CD4-positive, alpha-beta T cell treated with Interferon gamma for 1 hour (primary cell): ENCODE measurements around the gene NTHL1.
"Not testable (repeated sequence)": the region's sequence is repeated elsewhere in the genome, so short reads cannot be mapped to it uniquely, and the experiment has no call there.

ENCODE experiments used
- DNase-seq: peaks from one replicate; pipeline ENCODE4 v3.0.0-alpha.2; 2020

The NTHL1 gene

GRCh38 chr16:2027024-2028010 lies 20.3 kb downstream of the NTHL1 start:
- DNase-seq = peak; percentile 26

- DNase-seq = no peak
Observed at GRCh38 chr16:2026461-2027023, 21.1 kb downstream of the NTHL1 start, which contains the start of gene NHERF2. TSS of gene NHERF2 (plus strand) at chr16:2026902. CDS start at chr16:2027006, 104 bp downstream.

DNA sequence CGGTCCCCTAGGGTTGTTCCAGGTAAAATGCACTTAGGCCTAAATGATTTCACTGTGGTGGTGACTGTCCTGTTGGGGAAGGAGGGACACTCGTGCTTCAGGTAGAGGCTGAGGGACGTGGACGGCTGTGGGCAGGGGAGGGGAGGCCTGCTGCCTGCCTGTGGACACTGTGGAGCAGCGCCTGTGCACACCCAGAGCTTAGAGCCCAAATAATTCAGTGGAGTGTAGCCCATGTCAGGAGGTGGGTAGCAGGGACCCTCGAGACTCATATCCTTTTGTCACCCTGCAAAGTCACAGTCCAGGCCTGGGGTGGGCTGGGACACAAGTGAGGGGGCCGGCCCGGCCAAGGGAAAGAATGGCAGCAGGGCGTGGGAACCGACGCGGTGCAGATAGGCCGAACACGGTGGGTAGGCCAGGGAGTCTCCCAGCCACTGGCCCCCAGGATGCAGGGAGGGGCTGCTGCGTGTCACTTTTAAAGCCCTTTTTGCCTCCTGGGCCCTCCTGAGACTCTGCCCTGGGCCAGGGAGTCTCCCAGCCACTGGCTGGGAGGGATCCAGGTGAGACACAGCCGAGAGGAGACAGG lies 21.7 kb downstream of the NTHL1 start:
- DNase-seq = no peak

DNA sequence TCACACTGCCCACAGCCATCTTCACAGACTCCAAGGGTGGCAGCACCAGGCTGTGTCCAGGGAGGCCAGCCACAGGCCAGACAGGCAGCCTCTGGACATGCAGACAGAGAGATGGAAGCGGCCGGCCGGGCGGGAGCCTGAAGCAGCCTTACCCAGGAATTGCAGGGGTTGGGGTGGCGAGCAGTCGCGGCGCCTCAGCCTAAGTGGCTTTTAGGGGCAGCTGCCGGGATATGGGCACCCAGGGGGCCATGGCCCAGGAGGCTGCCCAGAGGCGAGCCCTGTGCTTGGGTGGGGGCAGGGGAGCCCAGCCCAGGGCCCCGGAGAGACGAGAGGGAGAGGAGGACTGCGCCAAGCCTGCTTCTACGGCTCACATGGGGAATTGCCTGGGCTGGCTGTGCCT lies 22.4 kb downstream of the NTHL1 start:
- DNase-seq = no peak

DNA sequence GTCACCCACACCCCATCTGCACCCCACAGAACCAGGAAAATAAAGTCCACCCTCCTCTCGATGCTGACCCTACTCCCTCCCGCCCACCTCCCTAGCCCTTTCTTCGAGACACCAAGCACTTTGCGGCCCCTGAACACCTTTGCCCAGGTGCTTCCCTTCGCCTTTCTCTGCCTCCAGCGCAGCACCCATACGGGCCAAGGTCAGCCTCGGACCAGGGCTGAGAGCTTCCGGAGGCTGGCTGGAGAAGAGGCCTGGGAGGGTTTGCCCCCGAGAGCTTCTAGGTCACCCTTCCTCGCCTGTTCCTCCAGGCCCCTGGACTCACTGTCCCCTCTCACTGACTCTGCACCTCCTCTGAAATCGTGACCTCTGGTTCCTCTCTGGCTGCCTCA lies 23.6 kb downstream of the NTHL1 start:
- no peak for DNase-seq

- peak; percentile 91 for DNase-seq
Observed at GRCh38 chr16:2023092-2024031, 24.3 kb downstream of the NTHL1 start.

GRCh38 chr16:2022723-2023091 lies 24.9 kb downstream of the NTHL1 start:
- DNase-seq = no peak

DNA sequence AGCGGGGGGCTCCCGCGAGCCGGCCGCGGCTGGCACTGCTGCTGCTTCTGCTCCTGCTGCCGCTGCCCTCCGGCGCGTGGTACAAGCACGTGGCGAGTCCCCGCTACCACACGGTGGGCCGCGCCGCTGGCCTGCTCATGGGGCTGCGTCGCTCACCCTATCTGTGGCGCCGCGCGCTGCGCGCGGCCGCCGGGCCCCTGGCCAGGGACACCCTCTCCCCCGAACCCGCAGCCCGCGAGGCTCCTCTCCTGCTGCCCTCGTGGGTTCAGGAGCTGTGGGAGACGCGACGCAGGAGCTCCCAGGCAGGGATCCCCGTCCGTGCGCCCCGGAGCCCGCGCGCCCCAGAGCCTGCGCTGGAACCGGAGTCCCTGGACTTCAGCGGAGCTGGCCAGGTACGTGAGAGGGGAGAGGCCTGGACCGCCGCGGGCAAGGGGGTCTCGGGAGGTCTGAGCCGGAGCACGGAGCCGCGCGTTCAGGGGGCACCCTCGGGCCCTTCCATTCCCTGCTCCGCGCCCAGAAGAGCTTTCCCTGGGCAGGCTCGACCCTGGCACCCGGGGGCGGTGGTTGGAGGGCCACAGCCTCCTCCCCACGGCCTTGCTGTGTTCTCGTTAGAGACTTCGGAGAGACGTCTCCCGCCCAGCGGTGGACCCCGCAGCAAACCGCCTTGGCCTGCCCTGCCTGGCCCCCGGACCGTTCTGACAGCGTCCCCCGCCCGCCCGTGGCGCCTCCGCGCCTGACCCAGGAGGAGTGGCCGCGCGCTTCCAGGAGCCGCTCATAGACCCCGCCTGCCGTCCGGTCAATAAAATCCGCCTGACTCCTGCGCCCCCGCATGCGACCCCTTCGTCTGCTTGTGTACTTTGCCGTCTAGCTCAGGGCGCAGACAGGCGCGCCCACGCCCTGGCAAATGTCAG lies 27.5 kb downstream of the NTHL1 start:
- DNase-seq = no peak

DNA sequence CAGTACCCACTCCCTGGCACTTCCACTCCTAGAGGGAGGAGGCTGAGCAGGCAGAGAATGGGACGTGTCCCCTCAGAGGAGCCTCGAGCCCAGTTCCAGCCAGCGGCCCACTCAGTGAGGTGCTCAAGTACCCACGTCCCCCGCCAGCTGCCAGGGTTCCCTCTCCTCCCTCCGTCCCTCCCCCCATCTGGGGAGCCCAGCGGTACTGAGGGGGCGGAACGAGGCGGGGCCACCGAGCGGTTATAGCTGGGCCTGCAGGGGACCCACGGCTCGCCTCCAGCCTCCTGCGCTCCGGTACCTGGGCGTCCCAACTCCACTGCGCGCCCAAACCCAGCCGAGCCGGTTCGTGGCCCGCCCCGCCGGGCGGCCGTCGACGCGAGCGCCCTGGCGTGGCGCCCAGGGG lies 28.1 kb downstream of the NTHL1 start, which contains the start of gene NPW:
TSS of gene NPW (plus strand) at position 268 of the 403 bp plus-strand sequence.
- DNase-seq = no peak

DNA sequence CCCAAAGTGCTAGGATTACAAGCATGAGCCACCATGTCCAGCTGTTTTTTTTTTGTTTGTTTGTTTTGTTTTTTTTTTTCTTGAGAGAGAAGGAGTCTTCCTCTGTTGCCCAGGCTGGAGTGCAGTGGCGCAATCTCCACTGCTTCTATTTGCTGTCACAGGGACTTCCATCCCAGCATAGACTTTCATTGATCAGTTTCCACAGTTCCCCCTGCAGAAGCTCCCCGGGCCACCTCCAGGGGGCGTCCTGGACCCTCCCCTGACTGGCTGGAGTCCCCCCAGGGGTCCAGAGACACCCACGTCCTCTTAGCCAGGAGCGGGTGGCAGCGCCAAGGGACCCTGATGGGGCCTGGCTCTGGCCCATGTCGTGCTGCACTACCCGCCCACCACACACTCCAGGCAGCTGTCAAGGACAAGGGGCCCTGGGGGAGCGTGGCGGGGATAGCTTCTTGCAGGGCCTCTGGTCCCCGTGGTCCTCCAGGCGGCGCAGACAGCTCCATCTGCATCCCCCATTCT lies 31.2 kb downstream of the NTHL1 start:
- DNase-seq = no peak

- no peak for DNase-seq
Observed at GRCh38 chr16:2015947-2016208, 31.8 kb downstream of the NTHL1 start.

GRCh38 chr16:2015117-2015946 lies 32.3 kb downstream of the NTHL1 start:
- peak; percentile 50 for DNase-seq

DNA sequence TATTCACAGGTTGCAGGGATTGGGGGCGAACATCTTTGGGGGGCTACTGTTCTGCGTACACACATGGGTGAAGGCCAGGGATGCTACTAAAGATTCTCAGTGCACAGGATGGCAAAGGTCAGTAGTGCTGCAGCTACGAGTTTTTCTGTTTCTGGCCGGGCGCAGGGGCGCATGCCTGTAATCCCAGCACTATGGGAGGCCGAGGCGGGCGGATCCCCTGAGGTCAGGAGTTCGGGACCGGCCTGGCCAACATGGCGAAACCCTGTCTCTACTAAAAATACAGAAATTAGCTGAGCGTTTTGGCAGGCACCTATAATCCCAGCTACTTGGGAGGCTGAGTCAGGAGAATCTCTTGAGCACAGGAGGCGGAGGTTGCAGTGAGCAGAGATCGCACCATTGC lies 34.1 kb downstream of the NTHL1 start:
- no peak for DNase-seq

GRCh38 chr16:2011726-2012125 lies 35.9 kb downstream of the NTHL1 start:
- not testable (repeated sequence) for DNase-seq

DNA sequence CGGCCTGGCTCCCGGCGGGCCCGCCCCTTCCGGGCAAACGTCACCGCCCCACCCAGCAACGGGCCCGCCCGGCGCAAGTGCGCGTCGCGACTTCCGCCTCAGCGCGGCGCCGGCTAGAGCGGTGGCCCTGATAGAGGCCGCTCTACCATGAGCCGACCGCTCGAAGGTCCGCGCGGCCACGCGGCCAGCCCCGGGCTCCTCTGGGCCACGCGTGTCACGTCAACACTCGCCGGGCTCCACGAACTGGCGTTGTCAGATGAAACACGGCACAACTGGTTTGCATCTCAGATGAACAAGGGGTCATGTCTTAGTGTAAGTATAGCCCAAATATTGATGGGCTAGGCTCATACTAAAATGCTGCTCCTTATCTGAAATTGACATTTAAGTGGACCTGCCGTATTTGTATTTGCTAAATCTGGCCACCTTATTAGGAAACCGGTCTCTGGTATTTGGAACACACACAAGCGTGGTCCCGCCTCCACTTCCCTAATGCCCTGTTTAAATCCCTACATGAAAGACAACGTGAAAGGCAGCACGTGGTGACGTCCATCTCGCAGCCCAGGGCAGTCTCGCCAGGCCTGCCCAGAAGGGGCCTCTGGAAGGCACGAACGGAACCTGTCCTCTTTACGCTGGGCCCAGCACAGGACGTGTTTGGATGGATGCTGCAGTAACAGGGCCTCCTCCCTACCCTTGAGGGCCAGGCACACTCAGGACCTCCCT lies 37.7 kb downstream of the NTHL1 start, which contains the start of gene ZNF598:
TSS of gene ZNF598 (minus strand) at position 31 of the 720 bp plus-strand sequence.
- DNase-seq = peak; percentile 81

DNA sequence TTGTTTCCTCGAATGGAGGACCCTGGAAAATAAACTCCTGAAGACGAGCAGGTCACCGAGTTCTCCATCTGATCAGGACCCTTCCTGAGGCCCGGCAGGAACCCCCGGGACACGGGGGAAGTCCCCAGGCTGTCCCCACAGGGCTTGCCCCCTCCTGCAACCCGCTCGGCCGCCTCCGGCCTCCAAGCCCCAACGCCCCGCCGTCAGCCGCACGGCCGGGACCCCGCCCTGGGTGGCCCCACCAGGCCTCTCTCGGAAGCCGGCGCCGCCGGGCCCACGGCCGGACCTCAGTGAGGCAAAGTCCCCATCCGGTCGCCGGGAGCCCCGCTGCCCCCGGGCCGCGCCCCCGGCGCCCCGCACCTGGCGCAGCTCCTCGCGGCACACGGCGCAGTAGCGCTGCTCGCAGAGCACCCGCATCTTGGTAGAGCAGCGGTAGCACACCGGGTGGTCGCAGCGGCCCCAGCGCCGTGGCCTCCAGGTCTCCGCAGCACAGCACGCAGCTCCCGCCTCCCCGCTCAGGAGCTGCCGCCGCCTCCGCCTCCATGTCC lies 38.4 kb downstream of the NTHL1 start:
- no peak for DNase-seq

DNA sequence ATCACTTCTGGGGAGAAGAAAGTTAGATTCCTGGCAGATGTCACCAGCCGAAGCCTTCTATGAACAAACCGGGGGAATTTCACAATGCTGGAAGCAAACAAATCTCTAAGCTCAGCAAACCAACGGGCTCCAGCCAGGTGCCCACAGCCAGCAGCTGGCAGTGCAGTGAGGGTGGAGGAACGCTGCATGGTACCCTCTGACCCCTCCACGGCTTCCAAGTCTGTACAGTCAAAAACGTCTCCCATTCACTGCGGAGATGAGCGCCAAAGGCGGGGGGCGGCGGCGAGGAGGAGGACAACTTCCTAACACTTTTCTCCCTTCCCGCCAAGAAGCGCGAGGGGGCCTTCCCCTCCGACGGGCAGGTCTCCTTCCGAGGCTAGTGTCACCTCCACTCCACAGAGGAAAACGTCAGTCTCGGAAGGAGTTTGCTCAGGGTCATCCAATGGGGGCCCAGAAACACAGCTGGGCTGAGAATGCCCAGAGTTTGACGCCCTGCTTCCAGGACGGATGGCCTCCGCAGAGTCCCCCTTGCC lies 38.9 kb downstream of the NTHL1 start:
- DNase-seq = no peak

DNA sequence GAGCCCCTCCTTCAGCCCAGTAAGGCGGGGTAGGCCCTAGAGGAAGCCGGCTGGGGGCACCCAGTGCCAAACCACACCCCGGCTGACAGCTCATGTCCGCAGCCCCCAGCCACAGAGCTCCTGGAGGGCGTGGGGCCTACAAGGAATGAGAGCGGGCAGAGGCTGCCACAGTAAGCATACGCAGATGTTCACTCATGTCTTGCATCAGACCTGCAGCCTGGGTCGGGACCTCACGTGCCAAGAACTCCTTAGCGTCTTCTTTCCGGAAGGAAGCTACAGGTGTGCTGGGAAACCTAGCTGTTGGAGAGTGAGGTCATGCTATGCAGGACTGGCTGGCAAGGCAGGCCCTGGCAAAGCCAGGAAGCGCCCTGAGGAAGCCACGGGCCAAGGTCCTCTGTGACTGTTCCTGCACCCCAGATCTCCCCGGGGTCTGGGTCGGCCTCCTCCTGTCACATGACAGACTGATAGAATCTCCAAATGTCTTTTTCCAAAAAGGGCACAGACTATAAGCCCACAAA lies 39.6 kb downstream of the NTHL1 start:
- no peak for DNase-seq
